Activated T-cell treated with anti-CD3 and anti-CD28 coated beads for 4 hours (primary cell): ENCODE data around the gene NCAN.

ENCODE experiments used
- DNase-seq: peaks from one replicate; pipeline ENCODE4 v3.0.0-alpha.2; 2020

NCAN gene

DNA sequence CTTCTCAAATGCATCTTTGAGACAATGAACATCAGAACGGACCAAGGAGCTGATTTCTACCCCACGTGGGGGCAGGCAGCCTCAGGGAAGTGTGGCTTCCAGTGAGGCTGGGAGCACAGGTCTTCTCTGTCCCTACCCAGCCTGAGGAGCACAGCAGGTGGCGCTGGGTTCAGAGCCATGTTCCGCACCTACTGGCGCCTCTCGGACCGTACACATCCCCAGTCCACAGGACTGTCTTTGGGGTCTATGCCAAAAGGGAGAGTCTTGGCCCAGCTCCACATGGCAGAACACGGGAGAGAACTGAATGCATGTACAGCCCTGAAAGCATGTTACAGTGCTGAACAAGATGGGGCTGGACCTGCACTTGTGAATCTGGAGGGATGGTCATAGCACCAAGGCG, 86.0 kb downstream of the NCAN start:
- no peak for DNase-seq

- no peak for DNase-seq
These were observed 88.9 kb downstream of the NCAN start for GRCh38 chr19:19300613-19301012.
